ENCODE measurements around the gene GTPBP10.

- TF ChIP-seq CTCF (IDR thresholded peaks at IDR 0.05; ENCODE audit: poor library complexity): no peak
- TF ChIP-seq EZH2 (IDR thresholded peaks at IDR 0.05; ENCODE audit: borderline replicate concordance): no peak
- TF ChIP-seq EZH2phosphoT487 (IDR thresholded peaks at IDR 0.05; ENCODE audit: low read depth, severe bottlenecking, unreplicated experiment): no peak
These were observed 65.0 kb downstream of the GTPBP10 start for GRCh38 chr7:90411510-90411909.

Data from hepatocyte (in vitro differentiated cells).